ENCODE data around the gene LIPE. TPM values are rescaled to one million over a fixed set of nuclear protein-coding genes. Genes with fewer than 3 reads are reported as not detected.
A peak's percentile ranks its signal among the peaks of the same experiment; 100 is the strongest.
"Not testable (repeated sequence)": the region's sequence is repeated elsewhere in the genome, so short reads cannot be mapped to it uniquely, and the experiment has no call there.

Gene LIPE
- total RNA-seq, 2 donors from 2014 or later: 9.6 to 16.0 TPM

GRCh38 chr19:42465827-42466280 is 38.7 kb upstream of the LIPE start:
- H3K9me3 ChIP-seq: no peaks in the 10 kb centered on the region
- intact Hi-C loops (cut with DNase I): no loop called here
- H3K36me3 ChIP-seq: no peaks in the 10 kb centered on the region
- DNase-seq: no peak
- TF ChIP-seq CTCF (IDR thresholded peaks at IDR 0.05): no peak
- H3K4me3 ChIP-seq: no peak overlapping the region
- peak overlapping the region in 1 of 2 donors; percentile 28 for H3K9ac ChIP-seq (ENCODE audit: low read depth in 2 of 2, low read length in 2 of 2)
- peaks cover 9% of the 10 kb centered on the region for H3K4me1 ChIP-seq
- H3K27me3 ChIP-seq: no peaks in the 10 kb centered on the region
- peak overlapping the region; percentile 83 for H3K27ac ChIP-seq

- Histone ChIP-seq H3K27ac (peak overlapping the region; percentile 27), H3K36me3 (no peaks in the 10 kb centered on the region), H3K27me3 (no peaks in the 10 kb centered on the region), H3K4me1 (peaks cover 6% of the 10 kb centered on the region), H3K9ac (ENCODE audit: low read depth in 2 of 2, low read length in 2 of 2) (no peak overlapping the region), H3K4me3 (no peak overlapping the region), H3K9me3 (no peaks in the 10 kb centered on the region)
- intact Hi-C loops (cut with DNase I): no loop called here
- no peak for DNase-seq
- TF ChIP-seq CTCF (IDR thresholded peaks at IDR 0.05): no peak
Observed at GRCh38 chr19:42461700-42462324, 34.6 kb upstream of the LIPE start.

GRCh38 chr19:42461231-42461630 is 34.0 kb upstream of the LIPE start:
- intact Hi-C loops (cut with DNase I); H3K36me3 ChIP-seq; H3K9ac ChIP-seq (ENCODE audit: low read depth in 2 of 2, low read length in 2 of 2); H3K27ac ChIP-seq; H3K27me3 ChIP-seq; DNase-seq; H3K4me3 ChIP-seq; H3K9me3 ChIP-seq; H3K4me1 ChIP-seq: not testable (repeated sequence)

- Histone ChIP-seq H3K9me3 (no peaks in the 10 kb centered on the region), H3K36me3 (no peaks in the 10 kb centered on the region), H3K4me1 (no peaks in the 10 kb centered on the region), H3K27me3 (no peaks in the 10 kb centered on the region), H3K27ac (no peak overlapping the region), H3K4me3 (no peak overlapping the region), H3K9ac (ENCODE audit: low read depth in 2 of 2, low read length in 2 of 2) (no peak overlapping the region)
- intact Hi-C loops (cut with DNase I): no loop called here
- no peak for DNase-seq
- no peak for TF ChIP-seq CTCF (IDR thresholded peaks at IDR 0.05)
Observed at GRCh38 chr19:42459926-42460325, 32.7 kb upstream of the LIPE start.

GRCh38 chr19:42455621-42456081 is 28.5 kb upstream of the LIPE start:
- Histone ChIP-seq H3K36me3 (no peaks in the 10 kb centered on the region), H3K27ac (peak overlapping the region; percentile 63), H3K4me1 (no peaks in the 10 kb centered on the region), H3K4me3 (no peak overlapping the region), H3K9ac (ENCODE audit: low read depth in 2 of 2, low read length in 2 of 2) (peak overlapping the region in 1 of 2 donors; percentile 13), H3K27me3 (no peaks in the 10 kb centered on the region), H3K9me3 (no peaks in the 10 kb centered on the region)
- no peak for TF ChIP-seq CTCF (IDR thresholded peaks at IDR 0.05)
- peak; percentile 82 for DNase-seq
- intact Hi-C loops (cut with DNase I): no loop called here

GRCh38 chr19:42455086-42455485 is 27.9 kb upstream of the LIPE start:
- Histone ChIP-seq H3K4me1 (peaks cover 2% of the 10 kb centered on the region), H3K4me3 (no peak overlapping the region), H3K36me3 (no peaks in the 10 kb centered on the region), H3K27ac (peak overlapping the region; percentile 63), H3K9me3 (no peaks in the 10 kb centered on the region), H3K27me3 (no peaks in the 10 kb centered on the region), H3K9ac (ENCODE audit: low read depth in 2 of 2, low read length in 2 of 2) (peak overlapping the region in 1 of 2 donors; percentile 13)
- TF ChIP-seq CTCF (IDR thresholded peaks at IDR 0.05): no peak
- intact Hi-C loops (cut with DNase I): no loop called here
- no peak for DNase-seq

All from colonic mucosa (tissue), 4 donors.